SK-N-SH (cell line): ENCODE results near the gene SRCIN1. TPM values are rescaled to one million over a fixed set of nuclear protein-coding genes. Genes with fewer than 3 reads are reported as not detected.

ENCODE experiments used
- CTCF ChIA-PET: fragments of 300-600, 350-600 bp; formaldehyde crosslinking; extraction: SDS; loops from one replicate; lab custom pipeline; 2021; lab: Yijun Ruan, JAX
- POLR2A ChIA-PET: fragments of 350-600 bp; sonication (Branson Sonifier 250); formaldehyde crosslinking; extraction: SDS; loops from one replicate; lab custom pipeline; 2020; ENCODE audit warnings: antibody characterized with exemption, inconsistent platforms; lab: Yijun Ruan, JAX
- DNase-seq: peaks from one replicate; pipeline ENCODE4 v3.0.0; 2012
- H2AFZ ChIP-seq: fragments of 200-600 bp; sonication (generic); 2 replicates; pipeline ENCODE4 v1.8.1; 2016; ENCODE audit warnings: antibody characterized with exemption, mild to moderate bottlenecking, low read depth
- H3F3A ChIP-seq: fragments of 200-600 bp; sonication (generic); replicated peaks from 2 replicates; pipeline ENCODE3; 2016; ENCODE audit warnings: antibody characterized with exemption, mild to moderate bottlenecking; ENCODE audit not compliant: insufficient read depth
- H3K27ac ChIP-seq, 2 experiments: fragments of 200-500 bp in 1 of 2; fragments of 200-600 bp in 1 of 2; sonication (Bioruptor generic) in 1 of 2; sonication (generic), shearing (Covaris generic) in 1 of 2; 2 replicates each; pipeline versions ENCODE4 v1.5.1 to v1.6.1; 2014 to 2016; ENCODE audit warnings: low read depth in 2 of 2, inconsistent platforms in 1 of 2, low read length in 1 of 2, mild to moderate bottlenecking in 1 of 2, mixed read lengths in 1 of 2
- H3K27me3 ChIP-seq: fragments of 200-600 bp; sonication (generic), shearing (Covaris generic); 2 replicates; pipeline ENCODE4 v1.6.1; 2016; ENCODE audit warnings: mixed run types; ENCODE audit not compliant: insufficient read depth
- H3K36me3 ChIP-seq, 2 experiments: fragments of 200-500 bp in 1 of 2; fragments of 200-600 bp in 1 of 2; sonication (Bioruptor generic) in 1 of 2; sonication (generic) in 1 of 2; replicated peaks in 1 of 2; 2 replicates each; pipeline versions ENCODE3 to v1.5.1; 2014 to 2016; ENCODE audit warnings: low read length in 1 of 2, mild to moderate bottlenecking in 1 of 2; ENCODE audit not compliant: insufficient read depth in 2 of 2, control insufficient read depth in 1 of 2
- H3K4me1 ChIP-seq, 2 experiments: fragments of 200-500 bp in 1 of 2; fragments of 200-600 bp in 1 of 2; sonication (Bioruptor generic) in 1 of 2; sonication (generic), shearing (Covaris generic) in 1 of 2; 2 replicates each; pipeline versions ENCODE4 v1.5.1 to v1.6.1; 2014 to 2016; ENCODE audit warnings: low read depth in 1 of 2, low read length in 1 of 2, mixed run types in 1 of 2; ENCODE audit not compliant: insufficient read depth in 2 of 2, control insufficient read depth in 1 of 2
- H3K4me2 ChIP-seq: fragments of 200-600 bp; sonication (generic), shearing (Covaris generic); 2 replicates; pipeline ENCODE4 v1.6.1; 2017; ENCODE audit warnings: mixed run types
- H3K4me3 ChIP-seq, 2 experiments: fragments of 200-500 bp in 1 of 2; fragments of 200-600 bp in 1 of 2; sonication (Bioruptor generic) in 1 of 2; sonication (generic), shearing (Covaris generic) in 1 of 2; 2 replicates each; pipeline versions ENCODE4 v1.5.1 to v1.8.1; 2014 to 2016; ENCODE audit warnings: low read depth in 2 of 2, inconsistent platforms in 1 of 2, low read length in 1 of 2, mild to moderate bottlenecking in 1 of 2, mixed read lengths in 1 of 2, moderate library complexity in 1 of 2
- H3K79me2 ChIP-seq: fragments of 200-600 bp; sonication (generic); 2 replicates; pipeline ENCODE4 v1.8.1; 2017; ENCODE audit warnings: mild to moderate bottlenecking; ENCODE audit not compliant: insufficient read depth
- H3K9ac ChIP-seq: fragments of 200-600 bp; sonication (generic); 2 replicates; pipeline ENCODE4 v1.6.1; 2017; ENCODE audit warnings: mixed run types
- H3K9me2 ChIP-seq: fragments of 200-600 bp; sonication (generic); 2 replicates; pipeline ENCODE4 v1.6.1; 2017; ENCODE audit warnings: mixed run types
- H3K9me3 ChIP-seq: fragments of 200-600 bp; sonication (generic); 2 replicates; pipeline ENCODE4 v1.6.1; 2017; ENCODE audit warnings: mixed run types, mild to moderate bottlenecking, moderate library complexity
- H4K20me1 ChIP-seq: fragments of 200-600 bp; sonication (generic); 2 replicates; pipeline ENCODE4 v1.6.1; 2017; ENCODE audit warnings: mild to moderate bottlenecking, mixed run types; ENCODE audit not compliant: insufficient read depth
- CTCF ChIP-seq: fragments of 200-600 bp; sonication (generic); IDR thresholded peaks from 2 replicates; pipeline ENCODE4 v1.6.1; 2017; ENCODE audit warnings: antibody characterized with exemption, mild to moderate bottlenecking, moderate library complexity
- EZH2phosphoT487 ChIP-seq: fragments of 200-600 bp; sonication (generic); IDR thresholded peaks from 2 replicates; pipeline ENCODE4 v1.6.1; 2017; ENCODE audit warnings: low read depth, mixed run types, mild to moderate bottlenecking, antibody characterized with exemption, moderate library complexity, borderline replicate concordance
- FOSL2 ChIP-seq: IDR thresholded peaks from 2 replicates; pipeline ENCODE4 v1.4.0; 2012; ENCODE audit warnings: low read depth, mild to moderate bottlenecking, moderate library complexity, borderline replicate concordance
- GABPA ChIP-seq: IDR thresholded peaks from 2 replicates; pipeline ENCODE4 v1.4.0; 2012; ENCODE audit warnings: low read depth, mild to moderate bottlenecking
- GATA2 ChIP-seq: sonication (generic); formaldehyde crosslinking; IDR thresholded peaks from 2 replicates; pipeline ENCODE4 v1.5.0; 2020; ENCODE audit warnings: mild to moderate bottlenecking, missing genetic modification reagents
- JUND ChIP-seq: IDR thresholded peaks from 2 replicates; pipeline ENCODE4 v1.4.0; 2012
- MXI1 ChIP-seq: IDR thresholded peaks from 2 replicates; pipeline ENCODE4 v1.6.1; 2012; ENCODE audit warnings: mild to moderate bottlenecking, low read depth, low read length, improper control_type of control experiment
- NFIC ChIP-seq: IDR thresholded peaks from 2 replicates; pipeline ENCODE4 v1.4.0; 2012; ENCODE audit warnings: borderline replicate concordance
- NRF1 ChIP-seq: IDR thresholded peaks from 2 replicates; pipeline ENCODE4 v1.6.1; 2012; ENCODE audit warnings: low read depth, mild to moderate bottlenecking, low read length
- RAD21 ChIP-seq: IDR thresholded peaks from 2 replicates; pipeline ENCODE4 v1.6.1; 2012; ENCODE audit warnings: mild to moderate bottlenecking, low read length
- REST ChIP-seq: IDR thresholded peaks from 2 replicates; pipeline ENCODE4 v1.6.1; 2012; ENCODE audit warnings: mild to moderate bottlenecking, low read depth, low read length, moderate library complexity
- RFX5 ChIP-seq: IDR thresholded peaks from 2 replicates; pipeline ENCODE4 v1.6.1; 2012; ENCODE audit warnings: mild to moderate bottlenecking, improper control_type of control experiment, low read length
- RXRA ChIP-seq: IDR thresholded peaks from 2 replicates; pipeline ENCODE4 v1.4.0; 2012; ENCODE audit warnings: low read depth, mild to moderate bottlenecking, borderline replicate concordance
- TAF1 ChIP-seq: IDR thresholded peaks from 2 replicates; pipeline ENCODE4 v1.6.1; 2012; ENCODE audit warnings: low read depth, mild to moderate bottlenecking, low read length, moderate library complexity, borderline replicate concordance
- TCF12 ChIP-seq: IDR thresholded peaks from 2 replicates; pipeline ENCODE4 v1.4.0; 2012
- TEAD4 ChIP-seq: IDR thresholded peaks from 2 replicates; pipeline ENCODE4 v1.4.0; 2012; ENCODE audit warnings: mild to moderate bottlenecking, borderline replicate concordance; ENCODE audit not compliant: insufficient read depth
- YY1 ChIP-seq: IDR thresholded peaks from 2 replicates; pipeline ENCODE4 v1.4.0; 2012; ENCODE audit warnings: low read depth, mild to moderate bottlenecking
- WGBS: methylation state at CpG from one replicate; pipeline ENCODE4 v1.1.6; 2017; ENCODE audit warnings: low lambda C conversion rate; 5-methylcytosine and 5-hydroxymethylcytosine counted together
- polyA plus RNA-seq, 3 experiments: library from polyadenylated mRNA; depleted of rRNA; stranded (reverse); fragments of >200 nt; gene quantifications; 2 replicates each; pipeline ENCODE4 v1.2.3, GENCODE V29; 2012

Gene SRCIN1
- polyA plus RNA-seq, 1 of the 3 experiments (the other 2 are of a cell fraction) = 1.0 TPM

GRCh38 chr17:38591759-38592241, 14.0 kb downstream of the SRCIN1 start (continued):
- TF ChIP-seq FOSL2 = no peak
- TF ChIP-seq REST = no peak
- TF ChIP-seq YY1 = no peak
- TF ChIP-seq NFIC = peak; percentile 68
- TF ChIP-seq TEAD4 = 0 out of 2 replicates have a peak, but pooled peaks have one; percentile 17
- no peak for TF ChIP-seq RFX5

- Histone ChIP-seq H3K4me3 (no peak overlapping the region), H3K9me3 (no peaks in the 10 kb centered on the region), H3F3A (no peaks in the 10 kb centered on the region), H3K79me2 (no peaks in the 10 kb centered on the region), H3K36me3 (no peaks in the 10 kb centered on the region), H3K4me1 (peaks cover 6 to 33% of the 10 kb centered on the region in 2 experiments; a peak in 2 of 4 replicates), H3K9me2 (no peaks in the 10 kb centered on the region), H3K4me2 (no peak overlapping the region), H2AFZ (no peak overlapping the region), H3K9ac (no peak overlapping the region), H3K27me3 (peaks cover 4% of the 10 kb centered on the region), H3K27ac (peak overlapping the region in 1 of 2 experiments; percentile 43; a peak in 1 of 4 replicates), H4K20me1 (no peaks in the 10 kb centered on the region)
- ChIA-PET POLR2A (no interaction called here), CTCF (interaction anchor here (1.3 to 16.4 kb wide), 5 partner anchors 10 to 76 kb away, joined by 3 to 232 read pairs (median 7); partner anchors contain the start of gene SRCIN1)
- WGBS = 65% methylated on average over 5 of the region's 6 CpGs
- DNase-seq = no peak
- no peak for TF ChIP-seq EZH2phosphoT487
- TF ChIP-seq YY1 = no peak
- TF ChIP-seq TCF12 = no peak
- no peak for TF ChIP-seq GABPA
- no peak for TF ChIP-seq RXRA
- no peak for TF ChIP-seq TAF1
- TF ChIP-seq RFX5 = no peak
- no peak for TF ChIP-seq NRF1
- no peak for TF ChIP-seq RAD21
- TF ChIP-seq JUND = no peak
- TF ChIP-seq CTCF = no peak
- no peak for TF ChIP-seq MXI1
- no peak for TF ChIP-seq GATA2 (CRISPR knock-in tag)
These were observed 14.6 kb downstream of the SRCIN1 start for GRCh38 chr17:38590988-38591758.
